NCI-H2081 treated with DMSO at 0.1 percent for 48 hours (cell line): ENCODE data around the gene ZBTB47.

Source experiments
- DNase-seq: peaks from one replicate; lab custom pipeline; 2025; lab: John Stamatoyannopoulos, UW

The ZBTB47 gene

GRCh38 chr3:42665050-42665878, 11.8 kb downstream of the ZBTB47 start:
- no peak for DNase-seq

GRCh38 chr3:42666022-42666421, 12.5 kb downstream of the ZBTB47 start:
- no peak for DNase-seq

- no peak for DNase-seq
Measured at GRCh38 chr3:42666577-42666998, 13.1 kb downstream of the ZBTB47 start.

GRCh38 chr3:42667096-42667522, 13.6 kb downstream of the ZBTB47 start:
- no peak for DNase-seq

GRCh38 chr3:42667523-42668412, 14.3 kb downstream of the ZBTB47 start:
- DNase-seq, result no peak

GRCh38 chr3:42668413-42668760, 14.9 kb downstream of the ZBTB47 start:
- DNase-seq, result no peak

GRCh38 chr3:42668793-42669217, 15.3 kb downstream of the ZBTB47 start:
- no peak for DNase-seq

GRCh38 chr3:42670051-42670576, 16.6 kb downstream of the ZBTB47 start:
- DNase-seq, result no peak

- no peak for DNase-seq
Measured at GRCh38 chr3:42670670-42671069, 17.2 kb downstream of the ZBTB47 start.

GRCh38 chr3:42672515-42672914, 19.0 kb downstream of the ZBTB47 start:
- no peak for DNase-seq

GRCh38 chr3:42673082-42673481, 19.6 kb downstream of the ZBTB47 start:
- no peak for DNase-seq

GRCh38 chr3:42674146-42674545, 20.6 kb downstream of the ZBTB47 start:
- DNase-seq, result no peak

GRCh38 chr3:42675909-42676308, 22.4 kb downstream of the ZBTB47 start:
- DNase-seq, result no peak

- DNase-seq, result no peak
Measured at GRCh38 chr3:42678447-42678846, 24.9 kb downstream of the ZBTB47 start.

- no peak for DNase-seq
Measured at GRCh38 chr3:42680271-42680670, 26.8 kb downstream of the ZBTB47 start.

- no peak for DNase-seq
Measured at GRCh38 chr3:42680806-42681205, 27.3 kb downstream of the ZBTB47 start.

GRCh38 chr3:42681361-42682038, 28.0 kb downstream of the ZBTB47 start:
- DNase-seq, result no peak

- no peak for DNase-seq
Measured at GRCh38 chr3:42682301-42683070, 29.0 kb downstream of the ZBTB47 start.

- no peak for DNase-seq
Measured at GRCh38 chr3:42683875-42684598, 30.5 kb downstream of the ZBTB47 start.

GRCh38 chr3:42684632-42685362, 31.3 kb downstream of the ZBTB47 start:
- DNase-seq, result no peak
